ENCODE measurements around the gene DHX34.

The DHX34 gene

DNA sequence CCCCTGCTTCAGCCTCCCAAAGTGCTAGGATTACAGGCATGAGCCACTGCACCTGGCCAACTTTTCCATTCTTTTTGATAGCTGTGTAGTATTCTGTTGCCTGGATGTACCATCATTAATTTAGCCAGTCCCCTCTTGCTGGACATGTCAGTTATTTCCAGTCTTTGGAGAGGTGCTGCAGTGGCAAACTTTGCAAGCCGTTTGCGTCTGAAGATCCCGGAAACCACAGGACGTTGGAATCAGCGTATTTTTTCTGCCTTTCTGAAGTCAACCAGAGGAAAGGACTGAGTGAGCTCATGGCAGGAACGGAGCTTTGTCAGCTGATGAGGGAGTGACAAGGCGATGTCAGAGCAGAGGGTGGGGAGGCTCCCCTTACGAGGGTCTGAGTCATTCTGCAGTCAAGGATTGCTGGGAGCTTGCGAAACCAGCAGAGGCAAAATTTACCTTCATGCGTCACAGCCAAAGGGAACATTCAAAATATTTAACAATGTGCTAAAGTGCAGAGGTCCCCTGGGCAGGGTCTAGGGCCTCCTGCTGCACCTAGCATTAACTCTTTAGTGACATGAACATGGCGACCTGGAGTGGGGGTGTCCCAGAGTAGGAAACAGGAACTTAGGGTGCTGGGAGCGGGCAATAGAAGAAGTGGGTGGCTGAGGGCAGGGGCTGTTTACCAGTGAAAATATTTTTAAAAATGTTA, 33.8 kb upstream of the DHX34 start:
- CTCF ChIA-PET: interaction anchor here (1.0 to 4.2 kb wide), 3 partner anchors 10 to 76 kb away, joined by 3 to 14 read pairs (median 3); no protein-coding TSS in a partner anchor
- POLR2A ChIA-PET: no interaction called here
- no peak for DNase-seq (ENCODE audit: extremely low spot score)
- no peak for TF ChIP-seq CTCF (IDR thresholded peaks at IDR 0.05; ENCODE audit: control extremely low read depth, extremely low read depth, low read depth, missing control alignments)

- ChIA-PET POLR2A (no interaction called here), CTCF (interaction anchor here (1.6 to 4.2 kb wide), 3 partner anchors 11 to 32 kb away, joined by 4 to 14 read pairs (median 10); partner anchors contain the start of gene DHX34)
- DNase-seq (ENCODE audit: extremely low spot score): no peak
- TF ChIP-seq CTCF (IDR thresholded peaks at IDR 0.05; ENCODE audit: control extremely low read depth, extremely low read depth, low read depth, missing control alignments): no peak
Observed at GRCh38 chr19:47316513-47316912, 32.6 kb upstream of the DHX34 start.

DNA sequence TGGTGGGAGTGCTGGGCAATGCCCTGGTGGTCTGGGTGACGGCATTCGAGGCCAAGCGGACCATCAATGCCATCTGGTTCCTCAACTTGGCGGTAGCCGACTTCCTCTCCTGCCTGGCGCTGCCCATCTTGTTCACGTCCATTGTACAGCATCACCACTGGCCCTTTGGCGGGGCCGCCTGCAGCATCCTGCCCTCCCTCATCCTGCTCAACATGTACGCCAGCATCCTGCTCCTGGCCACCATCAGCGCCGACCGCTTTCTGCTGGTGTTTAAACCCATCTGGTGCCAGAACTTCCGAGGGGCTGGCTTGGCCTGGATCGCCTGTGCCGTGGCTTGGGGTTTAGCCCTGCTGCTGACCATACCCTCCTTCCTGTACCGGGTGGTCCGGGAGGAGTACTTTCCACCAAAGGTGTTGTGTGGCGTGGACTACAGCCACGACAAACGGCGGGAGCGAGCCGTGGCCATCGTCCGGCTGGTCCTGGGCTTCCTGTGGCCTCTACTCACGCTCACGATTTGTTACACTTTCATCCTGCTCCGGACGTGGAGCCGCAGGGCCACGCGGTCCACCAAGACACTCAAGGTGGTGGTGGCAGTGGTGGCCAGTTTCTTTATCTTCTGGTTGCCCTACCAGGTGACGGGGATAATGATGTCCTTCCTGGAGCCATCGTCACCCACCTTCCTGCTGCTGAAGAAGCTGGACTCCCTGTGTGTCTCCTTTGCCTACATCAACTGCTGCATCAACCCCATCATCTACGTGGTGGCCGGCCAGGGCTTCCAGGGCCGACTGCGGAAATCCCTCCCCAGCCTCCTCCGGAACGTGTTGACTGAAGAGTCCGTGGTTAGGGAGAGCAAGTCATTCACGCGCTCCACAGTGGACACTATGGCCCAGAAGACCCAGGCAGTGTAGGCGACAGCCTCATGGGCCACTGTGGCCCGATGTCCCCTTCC, 28.9 kb upstream of the DHX34 start:
- POLR2A ChIA-PET: no interaction called here
- DNase-seq (ENCODE audit: extremely low spot score): no peak
- CTCF ChIA-PET: interaction anchor here (1.6 kb wide), 1 partner anchor 116 kb away, joined by 3 read pairs; no protein-coding TSS in a partner anchor

DNA sequence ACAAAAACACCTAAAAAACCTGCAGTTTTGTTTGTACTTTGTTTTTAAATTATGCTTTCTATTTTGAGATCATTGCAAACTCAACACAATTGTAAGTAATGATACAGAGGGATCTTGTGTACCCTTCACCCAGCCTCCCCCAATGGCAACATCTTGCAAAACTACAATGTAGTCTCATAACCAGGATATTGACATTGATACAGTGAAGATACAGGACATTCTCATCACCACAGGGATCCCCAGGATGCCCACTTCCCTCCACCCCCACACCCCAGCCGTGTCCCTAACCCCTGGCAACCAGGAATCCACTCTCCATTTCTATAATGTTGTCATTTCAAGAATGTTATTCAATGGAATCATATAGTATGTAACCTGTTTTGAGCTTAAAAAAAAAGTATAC, 27.5 kb upstream of the DHX34 start:
- DNase-seq (ENCODE audit: extremely low spot score): no peak
- ChIA-PET CTCF (interaction anchor here (1.4 to 1.6 kb wide), 2 partner anchors 27 to 115 kb away, joined by 3 to 4 read pairs; partner anchors contain the start of gene DHX34), POLR2A (no interaction called here)
- TF ChIP-seq CTCF (IDR thresholded peaks at IDR 0.05; ENCODE audit: control extremely low read depth, extremely low read depth, low read depth, missing control alignments): no peak

More for the DNA sequence above, 28.9 kb upstream of the DHX34 start:
- TF ChIP-seq CTCF (IDR thresholded peaks at IDR 0.05; ENCODE audit: control extremely low read depth, extremely low read depth, low read depth, missing control alignments): no peak

DNA sequence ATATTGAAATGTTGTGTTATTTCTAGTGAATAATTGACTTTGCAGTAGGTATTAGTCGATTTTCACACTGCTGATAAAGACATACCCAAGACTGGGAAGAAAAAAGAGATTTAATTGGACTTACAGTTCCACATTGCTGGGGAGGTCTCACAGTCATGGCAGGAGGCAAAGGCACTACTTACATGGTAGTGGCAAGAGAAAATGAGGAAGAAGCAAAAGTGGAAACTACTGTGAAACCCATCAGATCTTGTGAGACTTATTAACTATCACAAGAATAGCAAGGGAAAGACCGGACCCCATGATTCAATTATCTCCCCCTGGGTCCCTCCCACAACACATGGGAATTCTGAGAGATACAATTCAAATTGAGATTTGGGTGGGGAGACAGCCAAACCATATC, 27.1 kb upstream of the DHX34 start:
- no peak for TF ChIP-seq CTCF (IDR thresholded peaks at IDR 0.05; ENCODE audit: control extremely low read depth, extremely low read depth, low read depth, missing control alignments)
- POLR2A ChIA-PET: no interaction called here
- CTCF ChIA-PET: interaction anchor here (1.4 to 1.6 kb wide), 2 partner anchors 26 to 114 kb away, joined by 3 to 4 read pairs; partner anchors contain the start of gene DHX34
- no peak for DNase-seq (ENCODE audit: extremely low spot score)

GRCh38 chr19:47323409-47323808, 25.7 kb upstream of the DHX34 start:
- no peak for DNase-seq (ENCODE audit: extremely low spot score)
- TF ChIP-seq CTCF (IDR thresholded peaks at IDR 0.05; ENCODE audit: control extremely low read depth, extremely low read depth, low read depth, missing control alignments): no peak
- POLR2A ChIA-PET: no interaction called here
- CTCF ChIA-PET: no interaction called here
